Measurements from ENCODE around the gene NRTN. TPM values are rescaled to one million over a fixed set of nuclear protein-coding genes. Genes with fewer than 3 reads are reported as not detected.

Gene NRTN
- total and polyA plus RNA-seq, 2 of the 13 experiments (the other 11 are each of a cell fraction or from before 2014, with no cell fraction given): 4.1 to 5.3 TPM

DNA sequence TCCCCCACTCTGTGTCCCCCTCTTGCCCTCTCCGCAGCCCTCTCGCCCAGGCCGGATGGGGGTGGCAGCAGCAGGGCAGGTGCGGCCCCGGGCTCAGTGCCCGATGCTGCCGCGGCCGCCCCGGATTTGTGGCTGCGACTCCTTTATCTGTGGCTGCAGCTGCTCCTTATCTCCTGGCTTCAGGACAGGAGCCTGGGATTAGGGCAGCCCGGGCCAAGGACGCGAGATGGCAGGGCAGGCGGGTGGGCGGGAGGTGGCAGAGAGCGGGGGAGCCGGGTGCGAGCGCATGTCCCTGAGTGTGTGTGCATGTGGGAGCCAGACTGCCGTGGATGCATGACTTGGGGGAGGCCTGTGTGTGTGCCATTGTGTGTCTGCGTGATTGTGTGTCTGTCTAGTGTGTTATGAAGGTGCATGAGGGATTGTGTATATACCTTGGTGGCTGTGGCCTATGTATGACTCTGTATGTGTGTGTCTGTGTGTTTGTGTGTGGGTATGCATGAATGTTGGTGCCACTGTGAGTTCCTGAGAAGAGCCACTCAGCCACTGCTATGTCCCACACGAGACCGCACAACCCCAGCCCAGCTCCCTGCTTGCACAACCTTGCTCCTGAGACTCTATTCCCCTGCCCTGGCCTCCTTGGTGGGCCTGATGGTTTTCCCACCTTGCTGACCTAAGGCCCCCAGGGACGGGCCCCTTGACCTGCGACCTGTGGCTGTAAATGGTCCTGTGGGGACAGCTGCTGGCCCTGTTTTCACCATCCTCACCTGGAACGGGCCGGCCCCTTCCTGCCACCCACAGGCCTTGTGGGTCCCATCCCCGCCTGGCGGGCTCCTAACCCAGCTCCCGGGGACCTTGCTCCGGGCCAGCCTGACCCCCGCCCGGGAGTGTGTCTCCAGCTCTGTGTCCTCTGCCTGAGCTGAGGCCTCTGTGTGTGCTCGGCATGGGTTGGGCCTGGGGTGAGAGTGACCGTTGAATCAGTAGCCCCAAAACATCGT, 5.3 kb upstream of the NRTN start (continued):
- peak; percentile 59; the same call in 1 of the 2 replicates for TF ChIP-seq RXRB (CRISPR knock-in tag; IDR thresholded peaks at IDR 0.05; ENCODE audit: borderline replicate concordance)
- peak; percentile 58; the same call in 1 of the 2 replicates for TF ChIP-seq HNRNPL (IDR thresholded peaks at IDR 0.05; ENCODE audit: low read depth, low read length)
- TF ChIP-seq, protein P1, sequence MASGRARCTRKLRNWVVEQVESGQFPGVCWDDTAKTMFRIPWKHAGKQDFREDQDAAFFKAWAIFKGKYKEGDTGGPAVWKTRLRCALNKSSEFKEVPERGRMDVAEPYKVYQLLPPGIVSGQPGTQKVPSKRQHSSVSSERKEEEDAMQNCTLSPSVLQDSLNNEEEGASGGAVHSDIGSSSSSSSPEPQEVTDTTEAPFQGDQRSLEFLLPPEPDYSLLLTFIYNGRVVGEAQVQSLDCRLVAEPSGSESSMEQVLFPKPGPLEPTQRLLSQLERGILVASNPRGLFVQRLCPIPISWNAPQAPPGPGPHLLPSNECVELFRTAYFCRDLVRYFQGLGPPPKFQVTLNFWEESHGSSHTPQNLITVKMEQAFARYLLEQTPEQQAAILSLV (CRISPR knock-in tag; IDR thresholded peaks at IDR 0.05; ENCODE audit: borderline replicate concordance): peak; percentile 73; the same call in 1 of the 2 replicates
- TF ChIP-seq ZNF788 (CRISPR knock-in tag; IDR thresholded peaks at IDR 0.05; ENCODE audit: borderline replicate concordance): peak; percentile 72
- TF ChIP-seq, protein P2, sequence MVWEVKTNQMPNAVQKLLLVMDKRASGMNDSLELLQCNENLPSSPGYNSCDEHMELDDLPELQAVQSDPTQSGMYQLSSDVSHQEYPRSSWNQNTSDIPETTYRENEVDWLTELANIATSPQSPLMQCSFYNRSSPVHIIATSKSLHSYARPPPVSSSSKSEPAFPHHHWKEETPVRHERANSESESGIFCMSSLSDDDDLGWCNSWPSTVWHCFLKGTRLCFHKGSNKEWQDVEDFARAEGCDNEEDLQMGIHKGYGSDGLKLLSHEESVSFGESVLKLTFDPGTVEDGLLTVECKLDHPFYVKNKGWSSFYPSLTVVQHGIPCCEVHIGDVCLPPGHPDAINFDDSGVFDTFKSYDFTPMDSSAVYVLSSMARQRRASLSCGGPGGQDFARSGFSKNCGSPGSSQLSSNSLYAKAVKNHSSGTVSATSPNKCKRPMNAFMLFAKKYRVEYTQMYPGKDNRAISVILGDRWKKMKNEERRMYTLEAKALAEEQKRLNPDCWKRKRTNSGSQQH (CRISPR knock-in tag; IDR thresholded peaks at IDR 0.05; ENCODE audit: low read depth): 0 out of 2 replicates have a peak, but pooled peaks have one; percentile 27
- TF ChIP-seq, protein P3, sequence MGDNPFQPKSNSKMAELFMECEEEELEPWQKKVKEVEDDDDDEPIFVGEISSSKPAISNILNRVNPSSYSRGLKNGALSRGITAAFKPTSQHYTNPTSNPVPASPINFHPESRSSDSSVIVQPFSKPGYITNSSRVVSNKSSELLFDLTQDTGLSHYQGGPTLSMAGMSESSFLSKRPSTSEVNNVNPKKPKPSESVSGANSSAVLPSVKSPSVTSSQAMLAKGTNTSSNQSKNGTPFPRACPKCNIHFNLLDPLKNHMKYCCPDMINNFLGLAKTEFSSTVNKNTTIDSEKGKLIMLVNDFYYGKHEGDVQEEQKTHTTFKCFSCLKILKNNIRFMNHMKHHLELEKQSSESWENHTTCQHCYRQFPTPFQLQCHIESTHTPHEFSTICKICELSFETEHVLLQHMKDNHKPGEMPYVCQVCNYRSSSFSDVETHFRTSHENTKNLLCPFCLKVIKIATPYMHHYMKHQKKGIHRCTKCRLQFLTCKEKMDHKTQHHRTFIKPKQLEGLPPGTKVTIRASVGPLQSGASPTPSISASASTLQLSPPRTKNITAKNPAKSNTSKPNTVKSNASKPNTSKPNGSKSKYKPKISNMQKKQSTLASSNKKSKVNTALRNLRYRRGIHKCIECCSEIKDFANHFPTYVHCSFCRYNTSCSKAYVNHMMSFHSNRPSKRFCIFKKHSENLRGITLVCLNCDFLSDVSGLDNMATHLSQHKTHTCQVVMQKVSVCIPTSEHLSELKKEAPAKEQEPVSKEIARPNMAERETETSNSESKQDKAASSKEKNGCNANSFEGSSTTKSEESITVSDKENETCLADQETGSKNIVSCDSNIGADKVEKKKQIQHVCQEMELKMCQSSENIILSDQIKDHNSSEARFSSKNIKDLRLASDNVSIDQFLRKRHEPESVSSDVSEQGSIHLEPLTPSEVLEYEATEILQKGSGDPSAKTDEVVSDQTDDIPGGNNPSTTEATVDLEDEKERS (CRISPR knock-in tag; IDR thresholded peaks at IDR 0.05): 0 out of 2 replicates have a peak, but pooled peaks have one; percentile 30
- 0 out of 2 replicates have a peak, but pooled peaks have one; percentile 49 for TF ChIP-seq ZFP90 (CRISPR knock-in tag; IDR thresholded peaks at IDR 0.05; ENCODE audit: borderline replicate concordance)
- no peak for TF ChIP-seq CHCHD3 (CRISPR knock-in tag; IDR thresholded peaks at IDR 0.05)
- no peak for TF ChIP-seq ZBTB20 (CRISPR knock-in tag; IDR thresholded peaks at IDR 0.05; ENCODE audit: borderline replicate concordance, low read depth)
- TF ChIP-seq ZNF557 (CRISPR knock-in tag; IDR thresholded peaks at IDR 0.05): no peak
- TF ChIP-seq ZSCAN9 (CRISPR knock-in tag; IDR thresholded peaks at IDR 0.05; ENCODE audit: borderline replicate concordance): 0 out of 2 replicates have a peak, but pooled peaks have one; percentile 65
- TF ChIP-seq ZNF747 (CRISPR knock-in tag; IDR thresholded peaks at IDR 0.05; ENCODE audit: borderline replicate concordance): no peak
- TF ChIP-seq, protein P4, sequence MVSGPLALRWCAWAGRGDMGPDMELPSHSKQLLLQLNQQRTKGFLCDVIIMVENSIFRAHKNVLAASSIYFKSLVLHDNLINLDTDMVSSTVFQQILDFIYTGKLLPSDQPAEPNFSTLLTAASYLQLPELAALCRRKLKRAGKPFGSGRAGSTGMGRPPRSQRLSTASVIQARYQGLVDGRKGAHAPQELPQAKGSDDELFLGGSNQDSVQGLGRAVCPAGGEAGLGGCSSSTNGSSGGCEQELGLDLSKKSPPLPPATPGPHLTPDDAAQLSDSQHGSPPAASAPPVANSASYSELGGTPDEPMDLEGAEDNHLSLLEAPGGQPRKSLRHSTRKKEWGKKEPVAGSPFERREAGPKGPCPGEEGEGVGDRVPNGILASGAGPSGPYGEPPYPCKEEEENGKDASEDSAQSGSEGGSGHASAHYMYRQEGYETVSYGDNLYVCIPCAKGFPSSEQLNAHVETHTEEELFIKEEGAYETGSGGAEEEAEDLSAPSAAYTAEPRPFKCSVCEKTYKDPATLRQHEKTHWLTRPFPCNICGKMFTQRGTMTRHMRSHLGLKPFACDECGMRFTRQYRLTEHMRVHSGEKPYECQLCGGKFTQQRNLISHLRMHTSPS (CRISPR knock-in tag; IDR thresholded peaks at IDR 0.05; ENCODE audit: low read depth): peak; percentile 50
- TF ChIP-seq CENPX (CRISPR knock-in tag; IDR thresholded peaks at IDR 0.05): no peak
- 0 out of 2 replicates have a peak, but pooled peaks have one; percentile 59 for TF ChIP-seq ZNF709 (CRISPR knock-in tag; IDR thresholded peaks at IDR 0.05)
- no peak for TF ChIP-seq ZNF652 (CRISPR knock-in tag; IDR thresholded peaks at IDR 0.05; ENCODE audit: borderline replicate concordance, low read depth)
- no peak for TF ChIP-seq KDM5A (IDR thresholded peaks at IDR 0.05; ENCODE audit: borderline replicate concordance, low read length)
